ENCODE data around the gene ZNF394.

ZNF394 gene

DNA sequence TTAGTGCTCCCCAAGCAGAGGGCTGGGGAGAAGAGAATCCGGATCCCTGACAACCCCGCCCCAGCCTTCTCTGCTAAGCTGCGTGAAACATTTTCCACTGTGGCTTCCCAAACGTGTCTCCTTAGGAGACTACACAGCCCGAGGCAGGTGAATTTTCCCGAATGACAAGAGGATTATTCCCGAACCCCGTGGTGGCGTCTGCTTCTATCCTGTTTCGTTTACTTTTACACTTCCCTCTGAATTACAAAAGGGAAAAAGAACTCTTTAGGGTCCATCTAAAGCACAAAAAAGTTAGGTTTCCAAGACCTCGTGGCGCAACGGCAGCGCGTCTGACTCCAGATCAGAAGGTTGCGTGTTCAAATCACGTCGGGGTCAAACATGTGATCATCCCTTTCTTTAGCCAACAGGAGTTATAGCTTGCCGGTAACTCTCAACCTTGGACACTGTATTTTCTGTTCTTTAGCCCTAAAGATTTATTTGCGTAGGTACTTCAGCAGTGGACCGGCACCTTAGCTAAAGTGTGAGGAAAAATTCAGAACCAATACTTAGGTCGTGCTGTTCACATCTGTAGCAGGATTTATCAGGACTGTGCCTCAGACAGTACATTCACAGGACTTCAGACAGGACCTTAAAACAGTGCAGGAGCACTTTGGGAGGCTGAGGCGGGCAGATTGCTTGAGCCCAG lies 30.6 kb downstream of the ZNF394 start:
- no peak overlapping the region for H3K4me3 ChIP-seq (ENCODE audit: low read length)
- no peaks in the 10 kb centered on the region for H3K9me3 ChIP-seq (ENCODE audit: control insufficient read depth, insufficient read depth, low read length)
- no peaks in the 10 kb centered on the region for H3K9me2 ChIP-seq (replicated peaks; ENCODE audit: control insufficient read depth, low read length)
- peaks cover 38% of the 10 kb centered on the region for H3K79me2 ChIP-seq (ENCODE audit: control insufficient read depth, low read length)
- peaks cover 23% of the 10 kb centered on the region for H3K36me3 ChIP-seq (ENCODE audit: control insufficient read depth, low read length)
- H3K4me2 ChIP-seq (ENCODE audit: low read length), result no peak overlapping the region
- TF ChIP-seq EZH2phosphoT487 (IDR thresholded peaks at IDR 0.05; ENCODE audit: borderline replicate concordance, low read length), result no peak
- TF ChIP-seq, protein P1, sequence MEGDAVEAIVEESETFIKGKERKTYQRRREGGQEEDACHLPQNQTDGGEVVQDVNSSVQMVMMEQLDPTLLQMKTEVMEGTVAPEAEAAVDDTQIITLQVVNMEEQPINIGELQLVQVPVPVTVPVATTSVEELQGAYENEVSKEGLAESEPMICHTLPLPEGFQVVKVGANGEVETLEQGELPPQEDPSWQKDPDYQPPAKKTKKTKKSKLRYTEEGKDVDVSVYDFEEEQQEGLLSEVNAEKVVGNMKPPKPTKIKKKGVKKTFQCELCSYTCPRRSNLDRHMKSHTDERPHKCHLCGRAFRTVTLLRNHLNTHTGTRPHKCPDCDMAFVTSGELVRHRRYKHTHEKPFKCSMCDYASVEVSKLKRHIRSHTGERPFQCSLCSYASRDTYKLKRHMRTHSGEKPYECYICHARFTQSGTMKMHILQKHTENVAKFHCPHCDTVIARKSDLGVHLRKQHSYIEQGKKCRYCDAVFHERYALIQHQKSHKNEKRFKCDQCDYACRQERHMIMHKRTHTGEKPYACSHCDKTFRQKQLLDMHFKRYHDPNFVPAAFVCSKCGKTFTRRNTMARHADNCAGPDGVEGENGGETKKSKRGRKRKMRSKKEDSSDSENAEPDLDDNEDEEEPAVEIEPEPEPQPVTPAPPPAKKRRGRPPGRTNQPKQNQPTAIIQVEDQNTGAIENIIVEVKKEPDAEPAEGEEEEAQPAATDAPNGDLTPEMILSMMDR (IDR thresholded peaks at IDR 0.05; ENCODE audit: low read depth, low read length, poor library complexity, severe bottlenecking), result no peak
- H3K27me3 ChIP-seq (ENCODE audit: control insufficient read depth, low read length), result no peaks in the 10 kb centered on the region
- H3K4me1 ChIP-seq (ENCODE audit: control insufficient read depth, low read length), result peaks cover 27% of the 10 kb centered on the region
- peaks cover 2% of the 10 kb centered on the region; the same call in 1 of the 2 replicates for H3F3A ChIP-seq (ENCODE audit: control insufficient read depth, insufficient read depth)
- 0 out of 2 replicates have a peak, but pooled peaks cover 3% of the 10 kb centered on the region for H4K20me1 ChIP-seq (ENCODE audit: control insufficient read depth, insufficient read depth, low read depth, low read length)
- no peak overlapping the region for H3K27ac ChIP-seq (ENCODE audit: low read depth, low read length)

DNA sequence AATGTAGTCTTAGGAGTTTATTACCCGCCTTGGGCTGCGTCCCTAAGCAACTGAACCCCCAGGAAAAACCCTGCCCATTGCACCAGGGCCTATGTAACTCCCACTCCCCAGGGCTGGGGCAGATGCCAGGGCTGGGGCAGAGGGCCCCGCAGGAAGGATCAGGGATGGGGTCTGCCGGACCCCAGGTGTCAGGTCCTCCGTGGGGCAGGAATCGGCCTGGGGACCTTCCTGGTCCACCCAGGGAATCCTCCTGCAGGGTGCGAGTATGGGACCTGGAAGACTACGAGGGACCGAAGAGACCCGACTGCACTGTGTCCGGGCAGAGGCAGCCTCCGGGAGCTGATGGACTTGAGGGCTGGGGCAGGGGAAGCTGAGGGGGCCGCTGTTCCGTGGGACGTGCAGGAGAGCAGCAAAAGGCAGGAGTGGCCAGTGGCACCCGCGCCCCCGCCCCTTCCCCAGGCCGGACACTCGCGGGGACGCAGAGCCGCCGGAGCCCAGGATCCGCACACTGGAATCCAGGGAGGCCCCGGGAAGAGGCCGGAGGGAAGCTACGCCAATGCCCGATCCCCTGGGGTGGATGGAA lies 31.7 kb downstream of the ZNF394 start:
- peaks cover 38% of the 10 kb centered on the region for H3K79me2 ChIP-seq (ENCODE audit: control insufficient read depth, low read length)
- H3K27me3 ChIP-seq (ENCODE audit: control insufficient read depth, low read length), result no peaks in the 10 kb centered on the region
- H3K4me3 ChIP-seq (ENCODE audit: low read length), result no peak overlapping the region
- no peak overlapping the region for H3K4me2 ChIP-seq (ENCODE audit: low read length)
- peaks cover 2% of the 10 kb centered on the region; the same call in 1 of the 2 replicates for H3F3A ChIP-seq (ENCODE audit: control insufficient read depth, insufficient read depth)
- H3K9me3 ChIP-seq (ENCODE audit: control insufficient read depth, insufficient read depth, low read length), result no peaks in the 10 kb centered on the region
- no peaks in the 10 kb centered on the region for H3K9me2 ChIP-seq (replicated peaks; ENCODE audit: control insufficient read depth, low read length)
- no peak for TF ChIP-seq EZH2phosphoT487 (IDR thresholded peaks at IDR 0.05; ENCODE audit: borderline replicate concordance, low read length)
- TF ChIP-seq, protein P1 (IDR thresholded peaks at IDR 0.05; ENCODE audit: low read depth, low read length, poor library complexity, severe bottlenecking), result no peak
- H4K20me1 ChIP-seq (ENCODE audit: control insufficient read depth, insufficient read depth, low read depth, low read length), result no peaks in the 10 kb centered on the region
- H3K4me1 ChIP-seq (ENCODE audit: control insufficient read depth, low read length), result peaks cover 25% of the 10 kb centered on the region
- H3K36me3 ChIP-seq (ENCODE audit: control insufficient read depth, low read length), result peaks cover 26% of the 10 kb centered on the region
- H3K27ac ChIP-seq (ENCODE audit: low read depth, low read length), result no peak overlapping the region

DNA sequence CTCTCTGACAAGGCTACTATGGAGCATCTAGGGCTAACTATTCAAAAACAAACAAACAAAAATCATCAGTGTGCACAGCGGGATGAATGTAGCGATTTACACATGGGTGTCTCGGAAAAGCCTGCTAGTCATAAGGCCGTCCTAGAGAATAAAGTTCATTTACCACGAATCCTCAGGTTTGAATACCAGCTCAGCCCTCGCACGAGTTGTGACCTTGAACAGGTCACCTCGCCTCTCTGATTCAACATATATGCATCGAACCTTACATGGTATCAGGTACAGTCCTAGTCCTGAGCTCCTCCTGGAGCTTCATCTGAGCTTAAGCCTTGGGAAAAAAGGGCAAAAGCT lies 34.7 kb downstream of the ZNF394 start:
- no peaks in the 10 kb centered on the region for H3K9me3 ChIP-seq (ENCODE audit: control insufficient read depth, insufficient read depth, low read length)

More for the DNA sequence above, 34.7 kb downstream of the ZNF394 start:
- Histone ChIP-seq H3K27ac (ENCODE audit: low read depth, low read length) (peak overlapping the region; percentile 56), H3F3A (ENCODE audit: control insufficient read depth, insufficient read depth) (peaks cover 7% of the 10 kb centered on the region), H3K4me1 (ENCODE audit: control insufficient read depth, low read length) (peaks cover 39% of the 10 kb centered on the region), H3K4me3 (ENCODE audit: low read length) (peak overlapping the region; percentile 96), H3K79me2 (ENCODE audit: control insufficient read depth, low read length) (peaks cover 61% of the 10 kb centered on the region), H4K20me1 (ENCODE audit: control insufficient read depth, insufficient read depth, low read depth, low read length) (peaks cover 12% of the 10 kb centered on the region), H3K27me3 (ENCODE audit: control insufficient read depth, low read length) (no peaks in the 10 kb centered on the region), H3K9me2 (replicated peaks; ENCODE audit: control insufficient read depth, low read length) (no peaks in the 10 kb centered on the region), H3K4me2 (ENCODE audit: low read length) (peak overlapping the region; percentile 86), H3K36me3 (ENCODE audit: control insufficient read depth, low read length) (peaks cover 48% of the 10 kb centered on the region)
- TF ChIP-seq, protein P1 (IDR thresholded peaks at IDR 0.05; ENCODE audit: low read depth, low read length, poor library complexity, severe bottlenecking), result no peak
- no peak for TF ChIP-seq EZH2phosphoT487 (IDR thresholded peaks at IDR 0.05; ENCODE audit: borderline replicate concordance, low read length)
